Neural cell (in vitro differentiated cells): ENCODE data around the gene CDCA5. TPM values are rescaled to one million over a fixed set of nuclear protein-coding genes. Genes with fewer than 3 reads are reported as not detected.

Source experiments
- H2AFZ ChIP-seq: fragments of 200-600, 300-800 bp; sonication (generic), shearing (Covaris generic); 2 replicates; pipeline ENCODE4 v1.6.0; 2014; ENCODE audit warnings: low read depth, mild to moderate bottlenecking, antibody characterized with exemption, low read length, moderate library complexity
- H3F3A ChIP-seq: fragments of 200-600 bp; shearing (Covaris generic); 2 replicates; pipeline ENCODE4 v1.6.1; 2016; ENCODE audit warnings: mild to moderate bottlenecking, moderate library complexity, mixed read lengths, antibody characterized with exemption, low read length; ENCODE audit not compliant: insufficient read depth, poor library complexity, severe bottlenecking
- H3K27ac ChIP-seq: fragments of 200-600, 300-800 bp; sonication (generic), shearing (Covaris generic); 2 replicates; pipeline ENCODE4 v1.5.1; 2014; ENCODE audit warnings: mild to moderate bottlenecking, low read length, moderate library complexity
- H3K27me3 ChIP-seq: fragments of 300-800, 200-600 bp; sonication (generic), shearing (Covaris generic); 2 replicates; pipeline ENCODE4 v1.6.0; 2014; ENCODE audit warnings: mild to moderate bottlenecking, low read depth, low read length, moderate library complexity; ENCODE audit not compliant: insufficient read depth
- H3K36me3 ChIP-seq: fragments of 300-800, 200-600 bp; sonication (generic), shearing (Covaris generic); 2 replicates; pipeline ENCODE4 v1.5.1; 2014; ENCODE audit warnings: mild to moderate bottlenecking, antibody characterized with exemption, low read length, moderate library complexity; ENCODE audit not compliant: insufficient read depth
- H3K4me2 ChIP-seq: fragments of 300-800, 200-600 bp; sonication (generic), shearing (Covaris generic); 2 replicates; pipeline ENCODE4 v1.6.0; 2014; ENCODE audit warnings: mild to moderate bottlenecking, low read length
- H3K4me3 ChIP-seq: fragments of 300-800, 200-600 bp; sonication (generic), shearing (Covaris generic); 2 replicates; pipeline ENCODE4 v1.5.1; 2014; ENCODE audit warnings: mild to moderate bottlenecking, low read length, moderate library complexity
- H3K79me2 ChIP-seq: fragments of 200-600 bp; shearing (Covaris generic); replicated peaks from 2 replicates; pipeline ENCODE4 v1.6.0; 2014; ENCODE audit warnings: mild to moderate bottlenecking, low read length, moderate library complexity; ENCODE audit not compliant: insufficient read depth
- H3K9ac ChIP-seq: fragments of 300-800, 200-600 bp; sonication (generic), shearing (Covaris generic); 2 replicates; pipeline ENCODE4 v1.6.1; 2016; ENCODE audit warnings: mild to moderate bottlenecking, low read length, mixed read lengths
- H3K9me2 ChIP-seq: fragments of 200-600 bp; shearing (Covaris generic); 2 replicates; pipeline ENCODE4 v1.6.1; 2016; ENCODE audit warnings: mild to moderate bottlenecking, low read length, mixed read lengths; ENCODE audit not compliant: insufficient read depth
- H3K9me3 ChIP-seq: fragments of 200-600, 300-800 bp; sonication (generic), shearing (Covaris generic); 2 replicates; pipeline ENCODE4 v1.6.1; 2016; ENCODE audit warnings: mild to moderate bottlenecking, mixed run types, low read length, moderate library complexity, mixed read lengths
- H4K20me1 ChIP-seq: fragments of 200-600 bp; shearing (Covaris generic); 2 replicates; pipeline ENCODE4 v1.6.1; 2016; ENCODE audit warnings: mild to moderate bottlenecking, mixed run types; ENCODE audit not compliant: insufficient read depth
- EP300 ChIP-seq: fragments of 450-650 bp; conservative IDR thresholded peaks from 2 replicates; pipeline ENCODE4 v1.6.1; 2014; ENCODE audit warnings: antibody characterized with exemption, mild to moderate bottlenecking, moderate library complexity; ENCODE audit not compliant: poor library complexity, severe bottlenecking
- EZH2 ChIP-seq: fragments of 200-600, 300-800 bp; shearing (Covaris generic), sonication (generic); IDR thresholded peaks from 2 replicates; pipeline ENCODE4 v1.6.1; 2014; ENCODE audit warnings: antibody characterized with exemption, low read length, borderline replicate concordance, mild to moderate bottlenecking; ENCODE audit not compliant: insufficient read depth, poor library complexity, severe bottlenecking
- MXI1 ChIP-seq: fragments of 450-650 bp; conservative IDR thresholded peaks from 2 replicates; pipeline ENCODE4 v1.6.1; 2014; ENCODE audit warnings: antibody characterized with exemption, mild to moderate bottlenecking; ENCODE audit not compliant: poor library complexity, severe bottlenecking
- POLR2AphosphoS5 ChIP-seq: IDR thresholded peaks from 2 replicates; pipeline ENCODE4 v1.6.1; 2012
- RAD21 ChIP-seq: fragments of 450-650 bp; conservative IDR thresholded peaks from 2 replicates; pipeline ENCODE4 v1.6.1; 2014; ENCODE audit warnings: antibody characterized with exemption, mild to moderate bottlenecking, moderate library complexity
- SMC3 ChIP-seq: fragments of 450-650 bp; conservative IDR thresholded peaks from 2 replicates; pipeline ENCODE4 v1.6.1; 2014; ENCODE audit warnings: antibody characterized with exemption, mild to moderate bottlenecking, moderate library complexity; ENCODE audit not compliant: poor library complexity
- TAF1 ChIP-seq: IDR thresholded peaks from 2 replicates; pipeline ENCODE4 v1.6.1; 2012; ENCODE audit warnings: low read depth
- polyA plus RNA-seq: library from polyadenylated mRNA; depleted of rRNA; stranded (reverse); fragments of >200 nt; gene quantifications from 2 replicates; pipeline ENCODE4 v1.2.3, GENCODE V29; 2014
- TF ChIP-seq, protein P1 (sequence below): fragments of 450-650 bp; IDR thresholded peaks from 2 replicates; pipeline ENCODE4 v1.5.1; 2014; ENCODE audit warnings: antibody characterized with exemption, mild to moderate bottlenecking, moderate library complexity; ENCODE audit not compliant: poor library complexity, severe bottlenecking
- TF ChIP-seq, protein P2 (sequence below): IDR thresholded peaks from 2 replicates; pipeline ENCODE4 v1.6.1; 2012; ENCODE audit warnings: borderline replicate concordance

The CDCA5 gene
- polyA plus RNA-seq, 1 donor from 2014 or later: 2.3 TPM

DNA sequence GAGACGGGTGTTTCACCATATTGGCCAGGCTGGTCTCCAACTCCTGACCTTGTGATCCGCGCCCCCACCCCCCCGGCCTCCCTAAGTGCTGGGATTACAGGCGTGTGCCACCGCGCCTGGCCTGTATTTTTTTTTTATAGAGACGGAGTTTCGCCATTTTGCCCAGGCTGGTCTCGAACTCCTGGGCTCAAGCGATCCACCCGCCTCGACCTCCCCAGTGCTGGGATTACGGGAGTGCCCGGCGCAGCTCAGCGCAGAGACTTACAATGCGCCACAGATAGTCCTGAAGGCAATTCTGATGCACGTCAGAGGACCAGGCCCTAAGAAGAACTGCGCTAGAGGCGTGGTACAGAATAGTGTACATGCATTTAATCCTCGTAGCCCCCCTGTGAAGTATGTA, 11.6 kb upstream of the CDCA5 start:
- no peaks in the 10 kb centered on the region for H4K20me1 ChIP-seq
- peak overlapping the region; percentile 85 for H3K9ac ChIP-seq
- H3K9me3 ChIP-seq: no peaks in the 10 kb centered on the region
- H3F3A ChIP-seq: no peaks in the 10 kb centered on the region
- no peak overlapping the region for H3K4me2 ChIP-seq
- H3K27ac ChIP-seq: peak overlapping the region; percentile 94
- peak overlapping the region; percentile 70 for H3K4me3 ChIP-seq
- no peaks in the 10 kb centered on the region for H3K36me3 ChIP-seq
- peaks cover 5% of the 10 kb centered on the region for H3K79me2 ChIP-seq
- no peak for TF ChIP-seq EP300
- TF ChIP-seq, protein P1, sequence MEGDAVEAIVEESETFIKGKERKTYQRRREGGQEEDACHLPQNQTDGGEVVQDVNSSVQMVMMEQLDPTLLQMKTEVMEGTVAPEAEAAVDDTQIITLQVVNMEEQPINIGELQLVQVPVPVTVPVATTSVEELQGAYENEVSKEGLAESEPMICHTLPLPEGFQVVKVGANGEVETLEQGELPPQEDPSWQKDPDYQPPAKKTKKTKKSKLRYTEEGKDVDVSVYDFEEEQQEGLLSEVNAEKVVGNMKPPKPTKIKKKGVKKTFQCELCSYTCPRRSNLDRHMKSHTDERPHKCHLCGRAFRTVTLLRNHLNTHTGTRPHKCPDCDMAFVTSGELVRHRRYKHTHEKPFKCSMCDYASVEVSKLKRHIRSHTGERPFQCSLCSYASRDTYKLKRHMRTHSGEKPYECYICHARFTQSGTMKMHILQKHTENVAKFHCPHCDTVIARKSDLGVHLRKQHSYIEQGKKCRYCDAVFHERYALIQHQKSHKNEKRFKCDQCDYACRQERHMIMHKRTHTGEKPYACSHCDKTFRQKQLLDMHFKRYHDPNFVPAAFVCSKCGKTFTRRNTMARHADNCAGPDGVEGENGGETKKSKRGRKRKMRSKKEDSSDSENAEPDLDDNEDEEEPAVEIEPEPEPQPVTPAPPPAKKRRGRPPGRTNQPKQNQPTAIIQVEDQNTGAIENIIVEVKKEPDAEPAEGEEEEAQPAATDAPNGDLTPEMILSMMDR: no peak
- peak overlapping the region; percentile 95 for H2AFZ ChIP-seq
- H3K9me2 ChIP-seq: no peaks in the 10 kb centered on the region
- H3K27me3 ChIP-seq: no peaks in the 10 kb centered on the region

DNA sequence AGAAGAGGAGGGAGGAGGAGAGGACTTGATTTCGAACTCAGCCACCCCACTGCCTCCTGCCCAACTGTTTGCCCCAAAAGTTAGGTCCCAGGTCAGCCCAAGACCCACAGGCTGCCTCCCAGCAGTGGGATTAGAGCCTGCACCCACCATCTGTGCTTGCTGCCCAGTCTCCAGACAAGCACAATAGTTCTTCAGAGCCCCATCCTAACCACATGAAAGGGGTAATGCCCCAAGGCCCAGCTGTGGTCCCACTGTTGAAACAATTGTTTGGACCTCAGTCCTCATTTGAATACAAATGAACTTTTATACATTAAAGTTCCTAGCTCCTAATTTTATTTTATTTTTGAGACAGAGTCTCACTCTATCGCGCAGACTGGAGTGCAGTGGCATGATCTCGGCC, 6.8 kb upstream of the CDCA5 start:
- Histone ChIP-seq H3K36me3 (no peaks in the 10 kb centered on the region), H3K9me3 (no peaks in the 10 kb centered on the region), H3K9me2 (no peaks in the 10 kb centered on the region), H4K20me1 (no peaks in the 10 kb centered on the region), H3F3A (no peaks in the 10 kb centered on the region), H3K79me2 (no peaks in the 10 kb centered on the region), H3K4me2 (no peak overlapping the region), H3K27me3 (no peaks in the 10 kb centered on the region), H2AFZ (no peak overlapping the region), H3K4me3 (no peak overlapping the region), H3K27ac (no peak overlapping the region), H3K9ac (no peak overlapping the region)
- TF ChIP-seq SMC3 (no peak), MXI1 (no peak), EZH2 (no peak), RAD21 (no peak), POLR2AphosphoS5 (no peak), TAF1 (no peak), EP300 (no peak)
- TF ChIP-seq, protein P2, sequence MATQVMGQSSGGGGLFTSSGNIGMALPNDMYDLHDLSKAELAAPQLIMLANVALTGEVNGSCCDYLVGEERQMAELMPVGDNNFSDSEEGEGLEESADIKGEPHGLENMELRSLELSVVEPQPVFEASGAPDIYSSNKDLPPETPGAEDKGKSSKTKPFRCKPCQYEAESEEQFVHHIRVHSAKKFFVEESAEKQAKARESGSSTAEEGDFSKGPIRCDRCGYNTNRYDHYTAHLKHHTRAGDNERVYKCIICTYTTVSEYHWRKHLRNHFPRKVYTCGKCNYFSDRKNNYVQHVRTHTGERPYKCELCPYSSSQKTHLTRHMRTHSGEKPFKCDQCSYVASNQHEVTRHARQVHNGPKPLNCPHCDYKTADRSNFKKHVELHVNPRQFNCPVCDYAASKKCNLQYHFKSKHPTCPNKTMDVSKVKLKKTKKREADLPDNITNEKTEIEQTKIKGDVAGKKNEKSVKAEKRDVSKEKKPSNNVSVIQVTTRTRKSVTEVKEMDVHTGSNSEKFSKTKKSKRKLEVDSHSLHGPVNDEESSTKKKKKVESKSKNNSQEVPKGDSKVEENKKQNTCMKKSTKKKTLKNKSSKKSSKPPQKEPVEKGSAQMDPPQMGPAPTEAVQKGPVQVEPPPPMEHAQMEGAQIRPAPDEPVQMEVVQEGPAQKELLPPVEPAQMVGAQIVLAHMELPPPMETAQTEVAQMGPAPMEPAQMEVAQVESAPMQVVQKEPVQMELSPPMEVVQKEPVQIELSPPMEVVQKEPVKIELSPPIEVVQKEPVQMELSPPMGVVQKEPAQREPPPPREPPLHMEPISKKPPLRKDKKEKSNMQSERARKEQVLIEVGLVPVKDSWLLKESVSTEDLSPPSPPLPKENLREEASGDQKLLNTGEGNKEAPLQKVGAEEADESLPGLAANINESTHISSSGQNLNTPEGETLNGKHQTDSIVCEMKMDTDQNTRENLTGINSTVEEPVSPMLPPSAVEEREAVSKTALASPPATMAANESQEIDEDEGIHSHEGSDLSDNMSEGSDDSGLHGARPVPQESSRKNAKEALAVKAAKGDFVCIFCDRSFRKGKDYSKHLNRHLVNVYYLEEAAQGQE: no peak
- TF ChIP-seq, protein P1: no peak
